A549 (cell line): ENCODE measurements around the gene ARHGEF7. TPM values are rescaled to one million over a fixed set of nuclear protein-coding genes. Genes with fewer than 3 reads are reported as not detected.

Source experiments
- ATAC-seq, 2 experiments: fragments of 200-7000 bp in 1 of 2; fragments of >200 bp in 1 of 2; cut with Nextera tagmentation in 1 of 2; cut with Tn5 transposase in 1 of 2; 3 replicates each; pipeline versions ENCODE4 v1.8.0 to v1.9.1; 2018 to 2020; ENCODE audit warnings: mild to moderate bottlenecking in 1 of 2, moderate library complexity in 1 of 2
- CTCF ChIA-PET: fragments of 300-600 bp; sonication (Branson Sonifier 250); formaldehyde crosslinking; extraction: SDS; loops from one replicate; lab custom pipeline; 2021; ENCODE audit warnings: antibody characterized with exemption, inconsistent platforms; lab: Yijun Ruan, JAX
- POLR2A ChIA-PET: fragments of 350-600 bp; formaldehyde crosslinking; extraction: SDS; loops from one replicate; lab custom pipeline; 2021; ENCODE audit warnings: antibody characterized with exemption, inconsistent platforms; lab: Yijun Ruan, JAX
- DNase-seq, 2 experiments: peaks; one replicate each; pipeline versions ENCODE4 v3.0.0 to v3.0.0-alpha.2; 2011 to 2016; ENCODE audit warnings: low read depth in 1 of 2, low spot score in 1 of 2
- FAIRE-seq: peaks from 2 replicates; lab custom pipeline; 2011; peaks lifted over from hg19 to GRCh38; lab: Jason Lieb, UNC
- H3K27ac ChIP-seq, 2 experiments: fragments of >200 bp; sonication (Bioruptor Twin); formaldehyde crosslinking; 3 replicates each; pipeline ENCODE4 v1.5.1; 2016 to 2017
- H3K4me1 ChIP-seq: fragments of >200 bp; sonication (Bioruptor Twin); formaldehyde crosslinking; 3 replicates; pipeline ENCODE4 v1.6.1; 2016
- H3K4me2 ChIP-seq: fragments of >200 bp; sonication (Bioruptor Twin); formaldehyde crosslinking; 3 replicates; pipeline ENCODE4 v1.6.1; 2016
- H3K4me3 ChIP-seq: fragments of >200 bp; sonication (Bioruptor Twin); formaldehyde crosslinking; 3 replicates; pipeline ENCODE4 v1.5.1; 2016
- H3K9me3 ChIP-seq: fragments of >200 bp; sonication (Bioruptor Twin); formaldehyde crosslinking; 3 replicates; pipeline ENCODE4 v1.6.1; 2016
- CBX2 ChIP-seq: fragments of 200-600 bp; sonication (generic); IDR thresholded peaks from 2 replicates; pipeline ENCODE4 v1.6.1; 2016; ENCODE audit warnings: low read depth, mild to moderate bottlenecking, borderline replicate concordance
- CBX8 ChIP-seq: fragments of 200-600 bp; sonication (generic); IDR thresholded peaks from 2 replicates; pipeline ENCODE4 v1.6.1; 2016
- CHD2 ChIP-seq: fragments of 150-350 bp; IDR thresholded peaks from 2 replicates; pipeline ENCODE4 v1.6.1; 2014; ENCODE audit warnings: low read length; ENCODE audit not compliant: partially characterized antibody
- EHMT2 ChIP-seq: fragments of 200-600 bp; sonication (generic); IDR thresholded peaks from 2 replicates; pipeline ENCODE4 v1.6.1; 2016; ENCODE audit warnings: antibody characterized with exemption, low read depth, mild to moderate bottlenecking, moderate library complexity
- EP300 ChIP-seq, 2 experiments: fragments of >200 bp; sonication (Bioruptor Twin); formaldehyde crosslinking; IDR thresholded peaks; 2 replicates in 1 of 2; 3 replicates in 1 of 2; pipeline ENCODE4 v1.6.1; 2016 to 2017
- GATA3 ChIP-seq: IDR thresholded peaks from 2 replicates; pipeline ENCODE4 v1.6.1; 2012; ENCODE audit warnings: borderline replicate concordance
- HOXB13 ChIP-seq: fragments of 250-450 bp; sonication (Bioruptor Pico); IDR thresholded peaks from 2 replicates; pipeline ENCODE4 v1.5.0; 2020; ENCODE audit warnings: low read depth, mild to moderate bottlenecking, moderate library complexity
- KDM5A ChIP-seq: fragments of 200-600 bp; sonication (generic); IDR thresholded peaks from 2 replicates; pipeline ENCODE4 v1.6.1; 2016; ENCODE audit warnings: antibody characterized with exemption, mild to moderate bottlenecking
- MAZ ChIP-seq: fragments of 150-350 bp; IDR thresholded peaks from 2 replicates; pipeline ENCODE4 v1.6.1; 2014; ENCODE audit warnings: antibody characterized with exemption, low read depth, low read length, borderline replicate concordance
- NFE2L2 ChIP-seq: fragments of 150-350 bp; conservative IDR thresholded peaks from 2 replicates; pipeline ENCODE4 v1.6.1; 2014; ENCODE audit warnings: low read length
- POLR2AphosphoS2 ChIP-seq: conservative IDR thresholded peaks from 2 replicates; pipeline ENCODE4 v1.6.1; 2012; ENCODE audit warnings: low read length, improper control_type of control experiment, inconsistent platforms
- RAD21 ChIP-seq, 2 experiments: fragments of >200 bp in 1 of 2; sonication (Bioruptor Twin) in 1 of 2; formaldehyde crosslinking in 1 of 2; IDR thresholded peaks in 1 of 2; conservative IDR thresholded peaks in 1 of 2; 2 replicates in 1 of 2; 3 replicates in 1 of 2; pipeline ENCODE4 v1.6.1; 2012 to 2018; ENCODE audit warnings: inconsistent platforms in 1 of 2
- RARB ChIP-seq: fragments of 250-450 bp; sonication (Bioruptor Pico); IDR thresholded peaks from 2 replicates; pipeline ENCODE4 v1.8.0; 2021; ENCODE audit warnings: mild to moderate bottlenecking, moderate library complexity
- RFX5 ChIP-seq: fragments of 450-650 bp; IDR thresholded peaks from 2 replicates; pipeline ENCODE4 v1.7.1; 2014; ENCODE audit warnings: antibody characterized with exemption, mild to moderate bottlenecking, moderate library complexity
- ZSCAN20 ChIP-seq: fragments of 250-450 bp; sonication (Bioruptor Pico); IDR thresholded peaks from 2 replicates; pipeline ENCODE4 v1.8.0; 2022; ENCODE audit warnings: mild to moderate bottlenecking, moderate library complexity
- WGBS: methylation state at CpG from one replicate; pipeline ENCODE4 v1.1.6; 2017; ENCODE audit errors: missing lambda C conversion rate; 5-methylcytosine and 5-hydroxymethylcytosine counted together
- polyA plus RNA-seq, 4 experiments: library from polyadenylated mRNA; depleted of rRNA in 3 of 4; stranded (reverse); fragments of >200 nt; fragmentation: RNase III in 1 of 4; extraction: RNeasy Plus Mini Kit Qiagen cat#74134 plus additional on column Dnase treatment in 1 of 4; gene quantifications; 2 replicates in 3 of 4; 3 replicates in 1 of 4; pipeline ENCODE4 v1.2.3, GENCODE V29; 2011 to 2017
- TF ChIP-seq, protein P1 (sequence below): fragments of 450-650 bp; IDR thresholded peaks from 2 replicates; pipeline ENCODE4 v1.6.1; 2014; ENCODE audit warnings: antibody characterized with exemption
- TF ChIP-seq, protein P2 (sequence below): fragments of >200 bp; sonication (Bioruptor Twin); formaldehyde crosslinking; IDR thresholded peaks from 3 replicates; pipeline ENCODE4 v1.5.1; 2016
- TF ChIP-seq, protein P3 (sequence below): fragments of 250-450 bp; sonication (Bioruptor Pico); IDR thresholded peaks from 2 replicates; pipeline ENCODE4 v1.5.0; 2021; ENCODE audit warnings: mild to moderate bottlenecking, moderate library complexity, borderline replicate concordance
- TF ChIP-seq, protein P4 (sequence below): fragments of 200-600 bp; sonication (generic); IDR thresholded peaks from 2 replicates; pipeline ENCODE4 v1.6.1; 2016; ENCODE audit warnings: antibody characterized with exemption, mild to moderate bottlenecking, moderate library complexity

The ARHGEF7 gene
- polyA plus RNA-seq, 2 of the 4 experiments (the other 2 are of a cell fraction) = 21.1 to 23.1 TPM

DNA sequence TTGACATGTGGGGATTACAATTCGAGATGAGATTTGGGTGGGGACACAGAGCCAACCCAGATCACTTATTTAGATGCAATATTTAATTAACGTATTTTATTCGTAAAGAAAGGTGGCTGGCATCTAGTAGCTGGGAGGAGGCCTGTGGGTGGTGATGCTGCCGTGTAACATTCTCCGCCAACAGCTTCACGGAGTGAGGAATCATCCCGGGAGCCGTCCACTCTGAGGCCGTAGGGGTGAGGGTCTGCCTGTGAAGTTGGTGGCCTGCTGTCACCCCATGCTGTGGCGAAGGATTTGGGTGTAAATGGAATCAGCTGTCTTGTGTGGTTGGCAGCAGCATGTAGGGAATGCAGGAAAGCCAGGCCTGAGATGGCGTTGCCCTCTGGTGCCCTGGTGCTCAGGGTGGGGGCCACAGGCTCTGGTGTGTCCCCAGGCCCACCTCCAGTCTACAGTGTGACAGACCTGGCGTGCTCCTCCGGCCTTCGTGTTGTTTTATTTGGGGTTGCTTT, 202.0 kb downstream of the ARHGEF7 start:
- no peak for ATAC-seq
- no peaks in the 10 kb centered on the region for H3K9me3 ChIP-seq
- WGBS = 87% methylated on average over 14 of the region's 14 CpGs
- no peak overlapping the region for H3K4me2 ChIP-seq
- no peak for FAIRE-seq
- ChIA-PET POLR2A (no interaction called here), CTCF (interaction anchor here (1.5 kb wide), 1 partner anchor 8 kb away, joined by 3 read pairs; no protein-coding TSS in a partner anchor)
- no peak overlapping the region for H3K4me3 ChIP-seq
- TF ChIP-seq CBX2 (no peak), HOXB13 (CRISPR knock-in tag) (no peak), NFE2L2 (no peak), ZSCAN20 (CRISPR knock-in tag) (no peak), CBX8 (no peak), MAZ (no peak), GATA3 (no peak), POLR2AphosphoS2 (no peak), EHMT2 (no peak), RARB (CRISPR knock-in tag) (no peak), KDM5A (no peak)
- TF ChIP-seq, protein P1, sequence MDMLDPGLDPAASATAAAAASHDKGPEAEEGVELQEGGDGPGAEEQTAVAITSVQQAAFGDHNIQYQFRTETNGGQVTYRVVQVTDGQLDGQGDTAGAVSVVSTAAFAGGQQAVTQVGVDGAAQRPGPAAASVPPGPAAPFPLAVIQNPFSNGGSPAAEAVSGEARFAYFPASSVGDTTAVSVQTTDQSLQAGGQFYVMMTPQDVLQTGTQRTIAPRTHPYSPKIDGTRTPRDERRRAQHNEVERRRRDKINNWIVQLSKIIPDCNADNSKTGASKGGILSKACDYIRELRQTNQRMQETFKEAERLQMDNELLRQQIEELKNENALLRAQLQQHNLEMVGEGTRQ = no peak
- TF ChIP-seq, protein P2, sequence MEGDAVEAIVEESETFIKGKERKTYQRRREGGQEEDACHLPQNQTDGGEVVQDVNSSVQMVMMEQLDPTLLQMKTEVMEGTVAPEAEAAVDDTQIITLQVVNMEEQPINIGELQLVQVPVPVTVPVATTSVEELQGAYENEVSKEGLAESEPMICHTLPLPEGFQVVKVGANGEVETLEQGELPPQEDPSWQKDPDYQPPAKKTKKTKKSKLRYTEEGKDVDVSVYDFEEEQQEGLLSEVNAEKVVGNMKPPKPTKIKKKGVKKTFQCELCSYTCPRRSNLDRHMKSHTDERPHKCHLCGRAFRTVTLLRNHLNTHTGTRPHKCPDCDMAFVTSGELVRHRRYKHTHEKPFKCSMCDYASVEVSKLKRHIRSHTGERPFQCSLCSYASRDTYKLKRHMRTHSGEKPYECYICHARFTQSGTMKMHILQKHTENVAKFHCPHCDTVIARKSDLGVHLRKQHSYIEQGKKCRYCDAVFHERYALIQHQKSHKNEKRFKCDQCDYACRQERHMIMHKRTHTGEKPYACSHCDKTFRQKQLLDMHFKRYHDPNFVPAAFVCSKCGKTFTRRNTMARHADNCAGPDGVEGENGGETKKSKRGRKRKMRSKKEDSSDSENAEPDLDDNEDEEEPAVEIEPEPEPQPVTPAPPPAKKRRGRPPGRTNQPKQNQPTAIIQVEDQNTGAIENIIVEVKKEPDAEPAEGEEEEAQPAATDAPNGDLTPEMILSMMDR = no peak
- TF ChIP-seq, protein P3, sequence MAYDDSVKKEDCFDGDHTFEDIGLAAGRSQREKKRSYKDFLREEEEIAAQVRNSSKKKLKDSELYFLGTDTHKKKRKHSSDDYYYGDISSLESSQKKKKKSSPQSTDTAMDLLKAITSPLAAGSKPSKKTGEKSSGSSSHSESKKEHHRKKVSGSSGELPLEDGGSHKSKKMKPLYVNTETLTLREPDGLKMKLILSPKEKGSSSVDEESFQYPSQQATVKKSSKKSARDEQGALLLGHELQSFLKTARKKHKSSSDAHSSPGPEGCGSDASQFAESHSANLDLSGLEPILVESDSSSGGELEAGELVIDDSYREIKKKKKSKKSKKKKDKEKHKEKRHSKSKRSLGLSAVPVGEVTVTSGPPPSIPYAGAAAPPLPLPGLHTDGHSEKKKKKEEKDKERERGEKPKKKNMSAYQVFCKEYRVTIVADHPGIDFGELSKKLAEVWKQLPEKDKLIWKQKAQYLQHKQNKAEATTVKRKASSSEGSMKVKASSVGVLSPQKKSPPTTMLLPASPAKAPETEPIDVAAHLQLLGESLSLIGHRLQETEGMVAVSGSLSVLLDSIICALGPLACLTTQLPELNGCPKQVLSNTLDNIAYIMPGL (CRISPR knock-in tag) = no peak
- no peaks in the 10 kb centered on the region for H3K4me1 ChIP-seq
- DNase-seq = no peak
- H3K27ac ChIP-seq = no peak overlapping the region

DNA sequence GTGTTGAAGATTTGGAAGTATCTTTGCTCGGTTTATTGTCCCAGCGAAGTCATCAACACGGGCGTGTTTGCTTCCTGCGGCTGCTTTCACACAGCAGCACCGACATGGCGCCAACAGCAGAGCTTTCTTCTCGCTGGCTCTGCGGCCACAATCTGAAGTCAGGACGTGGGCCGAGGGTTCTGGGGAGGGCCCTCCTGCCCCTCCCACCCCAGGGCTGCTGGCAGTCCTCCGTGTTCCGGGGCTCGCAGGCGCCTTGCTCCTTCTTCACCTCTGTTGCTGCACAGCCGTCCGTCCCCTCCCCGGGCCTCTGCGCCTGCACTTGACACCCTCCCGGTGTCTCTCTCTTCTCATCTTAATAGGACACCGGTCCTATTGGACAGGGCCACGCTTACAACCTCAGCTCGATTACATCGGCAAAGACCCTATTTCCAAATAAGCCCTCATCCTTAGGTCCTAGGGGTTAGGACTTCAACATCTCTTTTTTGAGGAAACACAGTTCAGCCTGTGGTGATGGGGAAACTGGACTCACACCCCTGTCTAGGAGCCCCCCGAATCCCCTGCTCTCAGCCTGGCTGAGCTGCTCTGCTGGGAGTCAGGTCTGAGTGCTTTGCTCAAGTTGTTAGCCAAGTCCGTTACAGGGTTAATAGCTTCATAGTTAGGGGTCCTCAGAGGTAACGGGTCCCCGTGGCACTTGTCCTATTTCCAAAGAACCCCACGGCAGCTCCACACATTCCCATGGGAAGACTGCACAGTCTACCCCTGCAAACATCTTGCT, 202.6 kb downstream of the ARHGEF7 start:
- DNase-seq (no peak), FAIRE-seq (no peak), ATAC-seq (no peak)
- POLR2A ChIA-PET = no interaction called here
- CTCF ChIA-PET = interaction anchor here (1.5 kb wide), 1 partner anchor 9 kb away, joined by 3 read pairs; no protein-coding TSS in a partner anchor
- no peaks in the 10 kb centered on the region for H3K9me3 ChIP-seq
- H3K4me3 ChIP-seq = no peak overlapping the region
- 78% methylated on average over 26 of the region's 29 CpGs for WGBS
- no peak overlapping the region for H3K4me2 ChIP-seq
- TF ChIP-seq CHD2 = no peak
- TF ChIP-seq HOXB13 (CRISPR knock-in tag) = no peak
- no peak for TF ChIP-seq RAD21 (conservative IDR thresholded peaks at IDR 0.05 in 1 of 2, IDR thresholded peaks at IDR 0.05 in 1 of 2)
- no peak for TF ChIP-seq RFX5
- TF ChIP-seq, protein P3 (CRISPR knock-in tag) = no peak
- no peak for TF ChIP-seq CBX8
- TF ChIP-seq, protein P4, sequence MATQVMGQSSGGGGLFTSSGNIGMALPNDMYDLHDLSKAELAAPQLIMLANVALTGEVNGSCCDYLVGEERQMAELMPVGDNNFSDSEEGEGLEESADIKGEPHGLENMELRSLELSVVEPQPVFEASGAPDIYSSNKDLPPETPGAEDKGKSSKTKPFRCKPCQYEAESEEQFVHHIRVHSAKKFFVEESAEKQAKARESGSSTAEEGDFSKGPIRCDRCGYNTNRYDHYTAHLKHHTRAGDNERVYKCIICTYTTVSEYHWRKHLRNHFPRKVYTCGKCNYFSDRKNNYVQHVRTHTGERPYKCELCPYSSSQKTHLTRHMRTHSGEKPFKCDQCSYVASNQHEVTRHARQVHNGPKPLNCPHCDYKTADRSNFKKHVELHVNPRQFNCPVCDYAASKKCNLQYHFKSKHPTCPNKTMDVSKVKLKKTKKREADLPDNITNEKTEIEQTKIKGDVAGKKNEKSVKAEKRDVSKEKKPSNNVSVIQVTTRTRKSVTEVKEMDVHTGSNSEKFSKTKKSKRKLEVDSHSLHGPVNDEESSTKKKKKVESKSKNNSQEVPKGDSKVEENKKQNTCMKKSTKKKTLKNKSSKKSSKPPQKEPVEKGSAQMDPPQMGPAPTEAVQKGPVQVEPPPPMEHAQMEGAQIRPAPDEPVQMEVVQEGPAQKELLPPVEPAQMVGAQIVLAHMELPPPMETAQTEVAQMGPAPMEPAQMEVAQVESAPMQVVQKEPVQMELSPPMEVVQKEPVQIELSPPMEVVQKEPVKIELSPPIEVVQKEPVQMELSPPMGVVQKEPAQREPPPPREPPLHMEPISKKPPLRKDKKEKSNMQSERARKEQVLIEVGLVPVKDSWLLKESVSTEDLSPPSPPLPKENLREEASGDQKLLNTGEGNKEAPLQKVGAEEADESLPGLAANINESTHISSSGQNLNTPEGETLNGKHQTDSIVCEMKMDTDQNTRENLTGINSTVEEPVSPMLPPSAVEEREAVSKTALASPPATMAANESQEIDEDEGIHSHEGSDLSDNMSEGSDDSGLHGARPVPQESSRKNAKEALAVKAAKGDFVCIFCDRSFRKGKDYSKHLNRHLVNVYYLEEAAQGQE = no peak
- no peak for TF ChIP-seq EP300 (IDR thresholded peaks at IDR 0.05)
- no peak overlapping the region for H3K27ac ChIP-seq
- H3K4me1 ChIP-seq = no peaks in the 10 kb centered on the region
